Measurements from ENCODE around the gene PFDN4. TPM values are rescaled to one million over a fixed set of nuclear protein-coding genes. Genes with fewer than 3 reads are reported as not detected.

PFDN4 gene
- total and polyA plus RNA-seq, 7 experiments from 2014 or later: 14.6 to 46.5 (median 19.7) TPM

DNA sequence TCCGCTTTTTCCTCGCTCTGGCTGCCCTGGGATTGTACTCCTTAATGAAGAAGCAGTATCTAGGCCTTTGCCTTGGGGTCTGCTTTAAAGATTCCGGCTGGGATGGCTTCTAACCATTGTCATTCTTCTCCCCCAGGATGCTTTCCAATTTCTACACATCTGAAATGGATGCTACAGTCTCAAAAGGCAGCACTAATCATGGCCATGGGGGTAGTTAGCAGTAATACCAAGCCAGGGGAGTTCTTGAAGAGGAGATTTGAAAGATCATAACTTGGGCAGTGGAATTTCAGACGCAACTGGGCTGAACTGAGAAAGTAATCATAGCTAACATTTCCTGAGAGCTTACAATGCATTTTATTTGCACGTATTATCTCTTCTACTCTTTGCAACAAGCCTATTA lies 3.4 kb upstream of the PFDN4 start:
- Mint-ChIP-seq H3K4me3 (no peak overlapping the region), H3K9me3 (no peaks in the 10 kb centered on the region), H3K27me3 (peaks cover 0 to 4% (median 0%) of the 10 kb centered on the region in 5 donors), H3K36me3 (no peaks in the 10 kb centered on the region), H3K4me1 (peaks cover 4 to 12% (median 10%) of the 10 kb centered on the region in 7 donors), H3K27ac (no peak overlapping the region)
- DNase-seq (no peak), ATAC-seq (no peak)
- Histone ChIP-seq H3K36me3 (ENCODE audit: control insufficient read depth in 2 of 3, insufficient read depth in 3 of 3, low read length in 3 of 3) (peaks cover 0 to 4% (median 0%) of the 10 kb centered on the region in 3 experiments), H3K27me3 (ENCODE audit: control insufficient read depth in 2 of 2, insufficient read depth in 2 of 2, low read length in 2 of 2) (no peaks in the 10 kb centered on the region), H3K4me3 (ENCODE audit: low read length) (no peak overlapping the region), H3K27ac (ENCODE audit: low read depth, low read length) (no peak overlapping the region), H3K4me1 (ENCODE audit: control insufficient read depth in 2 of 2, insufficient read depth in 2 of 2, low read length in 2 of 2) (peaks cover 11% of the 10 kb centered on the region in 2 donors), H3K9me3 (ENCODE audit: control insufficient read depth in 2 of 3, low read length in 3 of 3) (no peaks in the 10 kb centered on the region)
- ChIA-PET CTCF (no interaction called here), POLR2A (no interaction called here)
- intact Hi-C loops (cut with micrococcal nuclease): loop anchor here (10.0 kb wide), 2 partner anchors 620 to 990 kb away; no protein-coding TSS in a partner anchor

DNA sequence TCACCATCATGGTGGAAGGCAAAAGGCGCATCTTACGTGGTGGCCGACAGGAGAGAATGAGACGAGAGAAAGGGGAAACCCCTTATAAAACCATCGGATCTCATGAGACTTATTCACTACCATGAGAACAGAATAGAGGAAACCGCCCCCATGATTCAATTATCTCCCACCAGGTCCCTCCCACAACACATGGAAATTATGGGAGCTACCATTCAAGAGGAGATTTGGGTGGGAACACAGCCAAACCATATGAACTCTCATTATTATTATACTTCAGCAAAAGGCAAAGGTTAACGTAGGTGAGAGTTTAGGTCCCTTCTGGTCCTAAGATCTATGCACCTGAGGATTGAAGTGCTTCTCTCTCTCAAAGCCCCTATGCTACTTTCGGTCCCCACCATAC lies 2.4 kb upstream of the PFDN4 start:
- intact Hi-C loops (cut with micrococcal nuclease): loop anchor here (5.0 to 10.0 kb wide), 3 partner anchors 258 to 991 kb away; no protein-coding TSS in a partner anchor
- no peak overlapping the region for H3K27ac Mint-ChIP-seq
- ChIA-PET CTCF (no interaction called here), POLR2A (no interaction called here)
- DNase-seq (no peak), ATAC-seq (no peak)
- no peaks in the 10 kb centered on the region for H3K27me3 ChIP-seq (ENCODE audit: control insufficient read depth in 2 of 2, insufficient read depth in 2 of 2, low read length in 2 of 2)
- H3K9me3 Mint-ChIP-seq: no peaks in the 10 kb centered on the region
- peaks cover 0 to 2% (median 0%) of the 10 kb centered on the region in 5 donors for H3K36me3 Mint-ChIP-seq
- H3K4me3 ChIP-seq (ENCODE audit: low read length): no peak overlapping the region
- H3K36me3 ChIP-seq (ENCODE audit: control insufficient read depth in 2 of 3, insufficient read depth in 3 of 3, low read length in 3 of 3): peaks cover 0 to 4% (median 0%) of the 10 kb centered on the region in 3 experiments
- H3K4me3 Mint-ChIP-seq: no peak overlapping the region
- peaks cover 0 to 4% (median 0%) of the 10 kb centered on the region in 5 donors for H3K27me3 Mint-ChIP-seq
- H3K27ac ChIP-seq (ENCODE audit: low read depth, low read length): no peak overlapping the region
- peaks cover 11 to 22% (median 19%) of the 10 kb centered on the region in 7 donors for H3K4me1 Mint-ChIP-seq
- no peaks in the 10 kb centered on the region for H3K9me3 ChIP-seq (ENCODE audit: control insufficient read depth in 2 of 3, low read length in 3 of 3)
- H3K4me1 ChIP-seq (ENCODE audit: control insufficient read depth in 2 of 2, insufficient read depth in 2 of 2, low read length in 2 of 2): peaks cover 14 to 15% of the 10 kb centered on the region in 2 donors

DNA sequence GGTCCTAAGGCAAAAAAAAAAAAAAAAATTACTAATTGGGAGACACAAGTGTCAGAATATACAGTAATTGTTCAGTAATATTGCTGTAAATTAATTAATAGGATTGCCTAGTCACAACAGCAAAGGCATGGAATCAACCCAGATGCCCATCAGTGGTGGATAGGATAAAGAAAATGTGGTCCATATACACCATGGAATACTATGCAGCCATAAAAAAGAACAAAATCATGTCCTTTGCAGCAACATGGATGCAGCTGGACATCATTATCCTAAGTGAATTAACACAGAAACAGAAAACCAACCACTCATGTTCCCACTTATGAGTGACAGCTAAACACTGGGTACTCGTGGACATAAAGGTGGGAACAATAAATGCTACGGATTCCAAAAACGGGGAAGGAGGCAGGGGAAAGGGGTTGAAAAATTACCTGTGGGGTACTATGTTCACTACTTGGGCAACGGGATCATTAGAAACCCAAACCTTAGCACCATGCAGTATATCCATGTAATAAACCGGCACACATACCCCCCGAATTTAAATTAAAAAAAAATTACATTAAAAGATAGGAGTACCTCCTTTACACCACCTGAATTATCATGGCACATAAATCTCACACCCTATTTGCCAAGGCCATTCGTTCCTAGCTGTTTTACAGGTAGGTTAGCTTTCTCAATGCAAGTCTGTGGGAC lies 689 bp upstream of the PFDN4 start:
- ATAC-seq (no peak), DNase-seq (no peak)
- Mint-ChIP-seq H3K9me3 (no peaks in the 10 kb centered on the region), H3K4me3 (peak overlapping the region; percentile 75 to 98 (median 97)), H3K27me3 (peaks cover 0 to 3% (median 0%) of the 10 kb centered on the region in 5 donors), H3K36me3 (peaks cover 0 to 7% (median 0%) of the 10 kb centered on the region in 5 donors), H3K27ac (peak overlapping the region; percentile 99 to 100 (median 100)), H3K4me1 (peaks cover 15 to 33% (median 31%) of the 10 kb centered on the region in 7 donors)
- Histone ChIP-seq H3K4me1 (ENCODE audit: control insufficient read depth in 2 of 2, insufficient read depth in 2 of 2, low read length in 2 of 2) (peaks cover 14 to 15% of the 10 kb centered on the region in 2 donors), H3K4me3 (ENCODE audit: low read length) (peak overlapping the region; percentile 65), H3K27ac (ENCODE audit: low read depth, low read length) (peak overlapping the region; percentile 89), H3K27me3 (ENCODE audit: control insufficient read depth in 2 of 2, insufficient read depth in 2 of 2, low read length in 2 of 2) (no peaks in the 10 kb centered on the region), H3K36me3 (ENCODE audit: control insufficient read depth in 2 of 3, insufficient read depth in 3 of 3, low read length in 3 of 3) (peaks cover 0 to 4% (median 0%) of the 10 kb centered on the region in 3 experiments), H3K9me3 (ENCODE audit: control insufficient read depth in 2 of 3, low read length in 3 of 3) (no peaks in the 10 kb centered on the region)
- intact Hi-C loops (cut with micrococcal nuclease): loop anchor here (5.0 to 10.0 kb wide), 3 partner anchors 260 to 992 kb away; no protein-coding TSS in a partner anchor
- POLR2A ChIA-PET: interaction anchor here (2.3 kb wide), 1 partner anchor 16 kb away, joined by 11 read pairs; no protein-coding TSS in a partner anchor
- CTCF ChIA-PET: interaction anchor here (0.7 to 1.0 kb wide), 3 partner anchors 101 to 442 kb away, joined by 3 to 4 read pairs (median 3); no protein-coding TSS in a partner anchor

DNA sequence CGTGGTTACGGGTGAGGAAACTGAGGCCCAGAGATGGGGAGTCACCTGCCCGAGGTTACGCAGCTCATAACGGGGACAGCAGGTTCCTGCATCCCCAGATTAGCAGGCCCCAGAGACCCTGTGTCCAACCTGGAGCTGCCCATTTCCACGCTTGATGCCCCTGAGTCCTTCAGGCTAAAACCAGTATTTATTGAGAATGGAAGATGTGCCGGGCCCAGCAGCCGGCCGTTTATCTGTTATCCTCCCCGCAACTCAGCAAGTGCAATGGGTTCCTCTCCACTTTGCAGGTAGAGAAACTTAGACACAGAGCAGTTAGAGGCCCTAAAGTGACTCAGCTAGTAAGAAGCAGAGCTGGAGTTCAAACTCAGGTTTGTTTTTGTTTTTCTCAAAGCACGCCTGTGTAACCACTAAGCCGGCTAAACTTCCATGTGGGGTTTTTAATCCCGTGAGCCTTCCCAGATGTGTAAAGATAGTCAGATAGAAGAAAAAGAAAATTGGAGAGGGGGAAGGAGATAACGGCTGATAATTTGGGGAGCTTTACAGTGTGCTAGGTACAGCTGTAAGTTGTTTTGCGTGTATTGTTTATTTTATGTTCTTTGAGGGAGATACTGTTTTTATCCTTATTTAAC lies 775 bp downstream of the PFDN4 start:
- Histone ChIP-seq H3K27me3 (ENCODE audit: control insufficient read depth in 2 of 2, insufficient read depth in 2 of 2, low read length in 2 of 2) (no peaks in the 10 kb centered on the region), H3K4me3 (ENCODE audit: low read length) (peak overlapping the region; percentile 65), H3K27ac (ENCODE audit: low read depth, low read length) (peak overlapping the region; percentile 89), H3K9me3 (ENCODE audit: control insufficient read depth in 2 of 3, low read length in 3 of 3) (no peaks in the 10 kb centered on the region), H3K4me1 (ENCODE audit: control insufficient read depth in 2 of 2, insufficient read depth in 2 of 2, low read length in 2 of 2) (peaks cover 14 to 15% of the 10 kb centered on the region in 2 donors), H3K36me3 (ENCODE audit: control insufficient read depth in 2 of 3, insufficient read depth in 3 of 3, low read length in 3 of 3) (peaks cover 0 to 4% (median 0%) of the 10 kb centered on the region in 3 experiments)
- Mint-ChIP-seq H3K9me3 (no peaks in the 10 kb centered on the region), H3K4me1 (peaks cover 20 to 42% (median 39%) of the 10 kb centered on the region in 7 donors), H3K4me3 (peak overlapping the region; percentile 75 to 98 (median 90)), H3K27ac (peak overlapping the region; percentile 82 to 99 (median 88)), H3K27me3 (no peaks in the 10 kb centered on the region), H3K36me3 (peaks cover 0 to 11% (median 0%) of the 10 kb centered on the region in 5 donors)
- intact Hi-C loops (cut with micrococcal nuclease): loop anchor here (5.0 to 10.0 kb wide), 3 partner anchors 261 to 994 kb away; no protein-coding TSS in a partner anchor
- POLR2A ChIA-PET: interaction anchor here (0.6 to 2.3 kb wide), 4 partner anchors 13 to 1004 kb away, joined by 3 to 11 read pairs (median 4); no protein-coding TSS in a partner anchor
- CTCF ChIA-PET: interaction anchor here (0.7 to 1.4 kb wide), 4 partner anchors 9 to 1027 kb away, joined by 3 to 5 read pairs (median 3); no protein-coding TSS in a partner anchor
- ATAC-seq (no peak), DNase-seq (peak in 1 of 9 donors; percentile 5)

GRCh38 chr20:54209216-54209813 lies 1.4 kb downstream of the PFDN4 start:
- Mint-ChIP-seq H3K27ac (peak overlapping the region in 8 of 9 donors; percentile 48 to 99 (median 86)), H3K9me3 (no peaks in the 10 kb centered on the region), H3K27me3 (no peaks in the 10 kb centered on the region), H3K36me3 (peaks cover 0 to 11% (median 0%) of the 10 kb centered on the region in 5 donors), H3K4me3 (peak overlapping the region; percentile 75 to 98 (median 90)), H3K4me1 (peaks cover 20 to 46% (median 39%) of the 10 kb centered on the region in 7 donors)
- ChIA-PET POLR2A (interaction anchor here (0.6 to 2.3 kb wide), 3 partner anchors 12 to 600 kb away, joined by 3 to 11 read pairs (median 4); no protein-coding TSS in a partner anchor), CTCF (interaction anchor here (1.4 kb wide), 1 partner anchor 10 kb away, joined by 5 read pairs; no protein-coding TSS in a partner anchor)
- H3K27me3 ChIP-seq (ENCODE audit: control insufficient read depth in 2 of 2, insufficient read depth in 2 of 2, low read length in 2 of 2): no peaks in the 10 kb centered on the region
- H3K4me3 ChIP-seq (ENCODE audit: low read length): peak overlapping the region; percentile 65
- H3K4me1 ChIP-seq (ENCODE audit: control insufficient read depth in 2 of 2, insufficient read depth in 2 of 2, low read length in 2 of 2): peaks cover 14 to 15% of the 10 kb centered on the region in 2 donors
- H3K9me3 ChIP-seq (ENCODE audit: control insufficient read depth in 2 of 3, low read length in 3 of 3): no peaks in the 10 kb centered on the region
- no peak overlapping the region for H3K27ac ChIP-seq (ENCODE audit: low read depth, low read length)
- intact Hi-C loops (cut with micrococcal nuclease): loop anchor here (5.0 to 10.0 kb wide), 3 partner anchors 262 to 995 kb away; no protein-coding TSS in a partner anchor
- no peak for ATAC-seq
- peaks cover 0 to 4% (median 0%) of the 10 kb centered on the region in 3 experiments for H3K36me3 ChIP-seq (ENCODE audit: control insufficient read depth in 2 of 3, insufficient read depth in 3 of 3, low read length in 3 of 3)
- DNase-seq: no peak

- H3K4me3 Mint-ChIP-seq: no peak overlapping the region
- H3K4me1 Mint-ChIP-seq: peaks cover 21 to 51% (median 46%) of the 10 kb centered on the region in 7 donors
- ATAC-seq (no peak), DNase-seq (no peak)
- ChIA-PET CTCF (interaction anchor here (4.1 kb wide), 1 partner anchor 12 kb away, joined by 17 read pairs; no protein-coding TSS in a partner anchor), POLR2A (interaction anchor here (0.6 kb wide), 1 partner anchor 296 kb away, joined by 3 read pairs; no protein-coding TSS in a partner anchor)
- Histone ChIP-seq H3K9me3 (ENCODE audit: control insufficient read depth in 2 of 3, low read length in 3 of 3) (no peaks in the 10 kb centered on the region), H3K27me3 (ENCODE audit: control insufficient read depth in 2 of 2, insufficient read depth in 2 of 2, low read length in 2 of 2) (no peaks in the 10 kb centered on the region), H3K4me3 (ENCODE audit: low read length) (no peak overlapping the region), H3K36me3 (ENCODE audit: control insufficient read depth in 2 of 3, insufficient read depth in 3 of 3, low read length in 3 of 3) (peaks cover 0 to 25% (median 5%) of the 10 kb centered on the region in 3 experiments), H3K27ac (ENCODE audit: low read depth, low read length) (no peak overlapping the region), H3K4me1 (ENCODE audit: control insufficient read depth in 2 of 2, insufficient read depth in 2 of 2, low read length in 2 of 2) (peaks cover 14 to 15% of the 10 kb centered on the region in 2 donors)
- H3K36me3 Mint-ChIP-seq: peaks cover 0 to 22% (median 10%) of the 10 kb centered on the region in 5 donors
- H3K9me3 Mint-ChIP-seq: no peaks in the 10 kb centered on the region
- H3K27me3 Mint-ChIP-seq: no peaks in the 10 kb centered on the region
- no peak overlapping the region for H3K27ac Mint-ChIP-seq
- intact Hi-C loops (cut with micrococcal nuclease): no loop called here
Observed at GRCh38 chr20:54212226-54212625, 4.3 kb downstream of the PFDN4 start.
